ENCODE data around the gene CCDC57.

DNA sequence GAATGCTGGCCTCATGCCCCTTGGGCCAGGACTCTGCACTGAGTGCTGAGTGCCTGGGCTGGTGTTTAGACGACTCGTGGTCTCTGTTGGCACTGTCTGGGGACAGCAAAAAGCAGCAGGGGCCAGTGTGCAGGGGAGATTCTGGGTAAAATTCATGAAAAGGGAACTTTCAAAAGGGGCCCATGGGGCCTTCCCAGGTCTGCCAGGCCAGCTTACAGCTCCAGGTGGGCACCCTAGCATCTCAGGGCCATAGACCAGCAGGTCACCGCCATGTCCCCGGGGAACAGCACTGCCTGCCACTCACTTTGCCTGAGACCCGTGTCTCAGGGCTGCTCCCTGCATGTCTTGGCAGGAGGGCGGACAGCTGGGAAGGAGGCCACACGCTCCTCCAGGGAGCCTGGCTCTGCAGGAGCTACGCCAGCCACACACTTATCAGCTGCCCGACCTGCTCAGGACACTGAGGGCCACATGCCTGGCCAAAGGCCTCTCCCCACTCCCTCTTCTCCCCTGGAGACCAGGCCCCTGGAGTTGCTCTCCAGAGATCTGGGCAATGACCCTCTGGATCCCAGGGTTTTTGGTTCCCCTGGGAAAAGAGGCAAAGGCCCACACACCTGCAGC, 105.8 kb downstream of the CCDC57 start:
- TF ChIP-seq CTCF (IDR thresholded peaks at IDR 0.05) (no peak), POLR2A (IDR thresholded peaks at IDR 0.05) (no peak), POLR2AphosphoS5 (IDR thresholded peaks at IDR 0.05) (no peak)

All from transverse colon (tissue), 4 donors.